Tibial nerve (tissue), 3 donors: ENCODE data around the gene RPS28.

Experiments
- POLR2A ChIP-seq, 2 donors: fragments of 450-650 bp; IDR thresholded peaks; one replicate each; pipeline ENCODE4 v1.6.1; 2017; ENCODE audit warnings: antibody characterized with exemption in 2 of 2, mild to moderate bottlenecking in 2 of 2, moderate library complexity in 2 of 2
- TF ChIP-seq, protein P1 (sequence below), 5 experiments: fragments of 200-600 bp in 3 of 5; fragments of 450-650 bp in 2 of 5; sonication (generic) in 3 of 5; IDR thresholded peaks; one replicate each; pipeline ENCODE4 v1.5.1; 2016 to 2019; ENCODE audit warnings: antibody characterized with exemption in 5 of 5, mild to moderate bottlenecking in 3 of 5, moderate library complexity in 2 of 5

DNA sequence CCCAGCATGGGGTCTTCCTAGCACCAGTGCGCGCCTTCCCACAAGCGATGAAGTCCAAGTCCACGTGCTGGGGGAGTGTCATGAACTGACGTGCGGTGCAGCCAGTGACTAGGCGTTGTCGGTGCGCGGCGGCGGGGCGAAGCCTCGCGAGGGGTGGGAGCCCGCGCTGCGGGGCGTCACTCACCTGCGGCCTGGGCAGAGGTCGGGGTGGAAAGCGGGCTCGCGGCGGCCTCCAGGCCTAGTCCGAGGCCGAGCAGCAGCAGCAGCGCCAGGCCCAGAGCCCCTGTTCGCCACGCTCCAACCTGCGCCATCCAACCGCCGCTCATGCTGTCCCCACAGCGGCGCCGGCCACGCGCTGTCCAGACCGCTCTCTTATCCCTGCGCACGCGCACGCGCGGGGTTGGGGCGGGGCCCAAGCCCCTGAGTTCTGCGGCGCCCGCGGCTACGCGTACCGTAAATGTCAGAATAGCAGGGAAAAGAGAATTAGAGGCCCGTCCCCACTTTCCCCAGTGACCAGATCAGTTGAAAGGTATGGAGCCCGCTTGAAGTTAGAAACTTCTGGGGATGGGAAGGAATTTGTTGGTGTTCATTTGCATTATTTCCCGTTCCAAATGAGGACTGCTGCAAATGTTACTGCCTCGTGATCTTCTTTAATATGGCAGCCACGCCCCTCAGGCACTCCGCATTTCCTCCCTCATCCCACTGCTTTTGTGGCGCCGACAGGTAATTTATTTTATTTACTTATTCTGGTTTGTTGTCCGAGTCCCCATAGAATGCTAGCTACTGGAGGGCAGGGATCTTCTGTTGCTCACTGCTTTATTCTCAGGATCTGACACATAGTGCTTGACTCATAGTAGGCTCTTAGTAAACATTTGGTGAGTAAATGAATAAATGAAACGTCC is 13.1 kb upstream of the RPS28 start, which contains the start of gene CD320:
- TF ChIP-seq, protein P1, sequence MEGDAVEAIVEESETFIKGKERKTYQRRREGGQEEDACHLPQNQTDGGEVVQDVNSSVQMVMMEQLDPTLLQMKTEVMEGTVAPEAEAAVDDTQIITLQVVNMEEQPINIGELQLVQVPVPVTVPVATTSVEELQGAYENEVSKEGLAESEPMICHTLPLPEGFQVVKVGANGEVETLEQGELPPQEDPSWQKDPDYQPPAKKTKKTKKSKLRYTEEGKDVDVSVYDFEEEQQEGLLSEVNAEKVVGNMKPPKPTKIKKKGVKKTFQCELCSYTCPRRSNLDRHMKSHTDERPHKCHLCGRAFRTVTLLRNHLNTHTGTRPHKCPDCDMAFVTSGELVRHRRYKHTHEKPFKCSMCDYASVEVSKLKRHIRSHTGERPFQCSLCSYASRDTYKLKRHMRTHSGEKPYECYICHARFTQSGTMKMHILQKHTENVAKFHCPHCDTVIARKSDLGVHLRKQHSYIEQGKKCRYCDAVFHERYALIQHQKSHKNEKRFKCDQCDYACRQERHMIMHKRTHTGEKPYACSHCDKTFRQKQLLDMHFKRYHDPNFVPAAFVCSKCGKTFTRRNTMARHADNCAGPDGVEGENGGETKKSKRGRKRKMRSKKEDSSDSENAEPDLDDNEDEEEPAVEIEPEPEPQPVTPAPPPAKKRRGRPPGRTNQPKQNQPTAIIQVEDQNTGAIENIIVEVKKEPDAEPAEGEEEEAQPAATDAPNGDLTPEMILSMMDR (IDR thresholded peaks at IDR 0.05), result peak in 1 of 5 experiments; percentile 22
- peak in 1 of 2 donors; percentile 51 for TF ChIP-seq POLR2A (IDR thresholded peaks at IDR 0.05)
